ENCODE measurements around the gene PSMD1. TPM values are rescaled to one million over a fixed set of nuclear protein-coding genes. Genes with fewer than 3 reads are reported as not detected.

The PSMD1 gene
- total and polyA plus RNA-seq, 5 donors = 35.6 to 88.6 (median 80.3) TPM

GRCh38 chr2:231200805-231201474 is 144.3 kb downstream of the PSMD1 start:
- DNase-seq = no peak
- intact Hi-C loops (cut with DNase I) = no loop called here
- H3K27ac ChIP-seq (ENCODE audit: low read length) = no peak overlapping the region
- no peak overlapping the region for H3K4me3 ChIP-seq (ENCODE audit: low read length)
- ATAC-seq = no peak
- H3K27me3 ChIP-seq (ENCODE audit: control insufficient read depth, insufficient read depth) = no peaks in the 10 kb centered on the region
- no peaks in the 10 kb centered on the region for H3K9me3 ChIP-seq (ENCODE audit: control insufficient read depth, low read length)
- WGBS = 87% methylated on average over 3 of the region's 3 CpGs
- H3K4me1 ChIP-seq (ENCODE audit: control insufficient read depth, insufficient read depth, low read length) = peaks cover 2% of the 10 kb centered on the region

DNA sequence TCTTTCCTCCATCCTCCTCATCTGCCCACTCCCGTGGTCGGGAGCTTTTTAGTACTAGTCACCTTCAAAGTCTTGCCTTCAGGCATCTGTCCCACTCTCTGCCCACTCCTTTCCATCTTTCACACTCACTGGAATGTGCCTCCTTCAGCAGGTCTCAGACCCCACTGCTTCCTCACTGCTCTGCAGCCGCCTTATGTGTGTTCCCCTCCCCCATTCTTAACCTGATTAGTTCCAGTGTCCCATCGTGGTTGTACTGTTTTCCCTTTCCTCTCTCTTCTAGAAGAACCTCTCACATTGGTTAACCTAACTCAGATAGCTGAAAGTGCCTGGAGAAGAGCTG is 144.8 kb downstream of the PSMD1 start:
- H3K9me3 ChIP-seq (ENCODE audit: control insufficient read depth, low read length) = no peaks in the 10 kb centered on the region
- DNase-seq (no peak), ATAC-seq (no peak)
- peaks cover 2% of the 10 kb centered on the region for H3K4me1 ChIP-seq (ENCODE audit: control insufficient read depth, insufficient read depth, low read length)
- 80% methylated on average over 4 of the region's 4 CpGs for WGBS
- H3K27ac ChIP-seq (ENCODE audit: low read length) = no peak overlapping the region
- intact Hi-C loops (cut with DNase I) = no loop called here
- no peaks in the 10 kb centered on the region for H3K27me3 ChIP-seq (ENCODE audit: control insufficient read depth, insufficient read depth)
- no peak overlapping the region for H3K4me3 ChIP-seq (ENCODE audit: low read length)

GRCh38 chr2:231203087-231203486 is 146.4 kb downstream of the PSMD1 start:
- Histone ChIP-seq H3K9me3 (ENCODE audit: control insufficient read depth, low read length) (no peaks in the 10 kb centered on the region), H3K27me3 (ENCODE audit: control insufficient read depth, insufficient read depth) (no peaks in the 10 kb centered on the region)
- intact Hi-C loops (cut with DNase I) = no loop called here

DNA sequence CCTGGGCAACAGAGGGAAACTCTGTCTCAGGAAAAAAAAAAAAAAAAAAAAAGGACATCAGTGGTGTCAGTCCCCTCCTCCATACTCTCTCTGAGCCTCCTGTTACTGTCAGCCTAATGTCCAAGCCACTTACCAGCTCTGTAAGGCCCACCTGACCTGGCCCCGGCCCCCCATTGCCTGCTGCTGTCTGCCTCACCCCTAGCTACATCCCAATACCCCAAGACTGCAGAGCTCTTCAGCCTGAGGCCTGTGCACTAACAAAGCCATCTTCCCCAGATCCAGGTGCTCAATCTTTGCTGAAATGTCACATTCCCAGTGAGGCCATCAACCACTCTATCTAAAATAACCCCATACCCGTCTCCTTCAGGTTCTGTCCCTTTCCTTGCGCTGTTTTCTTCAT is 147.5 kb downstream of the PSMD1 start:
- Histone ChIP-seq H3K4me3 (ENCODE audit: low read length) (no peak overlapping the region), H3K4me1 (ENCODE audit: control insufficient read depth, insufficient read depth, low read length) (peaks cover 2% of the 10 kb centered on the region), H3K9me3 (ENCODE audit: control insufficient read depth, low read length) (no peaks in the 10 kb centered on the region), H3K27me3 (ENCODE audit: control insufficient read depth, insufficient read depth) (no peaks in the 10 kb centered on the region), H3K27ac (ENCODE audit: low read length) (no peak overlapping the region)
- WGBS = 92% methylated on average over 3 of the region's 3 CpGs
- ATAC-seq (no peak), DNase-seq (no peak)
- intact Hi-C loops (cut with DNase I) = no loop called here

More at GRCh38 chr2:231203087-231203486, 146.4 kb downstream of the PSMD1 start:
- ATAC-seq = no peak
- no peak overlapping the region for H3K4me3 ChIP-seq (ENCODE audit: low read length)
- 94% methylated on average over 7 of the region's 7 CpGs for WGBS
- no peak for DNase-seq
- peaks cover 2% of the 10 kb centered on the region for H3K4me1 ChIP-seq (ENCODE audit: control insufficient read depth, insufficient read depth, low read length)
- no peak overlapping the region for H3K27ac ChIP-seq (ENCODE audit: low read length)

DNA sequence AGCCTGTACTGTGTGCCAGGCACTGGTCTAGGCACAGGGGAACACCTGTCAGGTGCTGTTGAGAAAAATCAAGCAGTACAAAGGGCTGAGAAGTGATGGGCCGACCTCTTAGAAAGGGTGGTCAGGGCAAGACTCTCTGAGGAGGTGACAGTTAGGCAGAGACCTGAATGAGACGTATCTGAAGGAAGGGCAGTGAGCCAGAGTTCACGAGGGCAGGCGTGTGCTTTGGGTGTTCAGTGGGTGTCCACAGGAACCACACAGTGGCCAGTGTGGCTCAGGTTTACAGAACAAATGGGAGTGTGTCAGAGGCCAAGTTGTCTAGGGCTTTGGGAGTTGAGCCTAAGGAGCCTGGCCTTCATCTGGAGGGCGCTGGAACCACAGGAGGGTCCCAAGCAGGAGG is 147.9 kb downstream of the PSMD1 start:
- no peaks in the 10 kb centered on the region for H3K9me3 ChIP-seq (ENCODE audit: control insufficient read depth, low read length)
- intact Hi-C loops (cut with DNase I) = no loop called here
- DNase-seq (no peak), ATAC-seq (no peak)
- H3K4me1 ChIP-seq (ENCODE audit: control insufficient read depth, insufficient read depth, low read length) = no peaks in the 10 kb centered on the region
- no peak overlapping the region for H3K27ac ChIP-seq (ENCODE audit: low read length)
- 92% methylated on average over 5 of the region's 5 CpGs for WGBS
- no peaks in the 10 kb centered on the region for H3K27me3 ChIP-seq (ENCODE audit: control insufficient read depth, insufficient read depth)
- no peak overlapping the region for H3K4me3 ChIP-seq (ENCODE audit: low read length)

GRCh38 chr2:231207734-231208133 is 151.1 kb downstream of the PSMD1 start:
- ATAC-seq (no peak), DNase-seq (no peak)
- H3K9me3 ChIP-seq (ENCODE audit: control insufficient read depth, low read length) = no peaks in the 10 kb centered on the region
- no peak overlapping the region for H3K4me3 ChIP-seq (ENCODE audit: low read length)
- no peaks in the 10 kb centered on the region for H3K27me3 ChIP-seq (ENCODE audit: control insufficient read depth, insufficient read depth)
- no peak overlapping the region for H3K27ac ChIP-seq (ENCODE audit: low read length)
- intact Hi-C loops (cut with DNase I) = no loop called here
- no peaks in the 10 kb centered on the region for H3K4me1 ChIP-seq (ENCODE audit: control insufficient read depth, insufficient read depth, low read length)
- 79% methylated on average over 4 of the region's 4 CpGs for WGBS

DNA sequence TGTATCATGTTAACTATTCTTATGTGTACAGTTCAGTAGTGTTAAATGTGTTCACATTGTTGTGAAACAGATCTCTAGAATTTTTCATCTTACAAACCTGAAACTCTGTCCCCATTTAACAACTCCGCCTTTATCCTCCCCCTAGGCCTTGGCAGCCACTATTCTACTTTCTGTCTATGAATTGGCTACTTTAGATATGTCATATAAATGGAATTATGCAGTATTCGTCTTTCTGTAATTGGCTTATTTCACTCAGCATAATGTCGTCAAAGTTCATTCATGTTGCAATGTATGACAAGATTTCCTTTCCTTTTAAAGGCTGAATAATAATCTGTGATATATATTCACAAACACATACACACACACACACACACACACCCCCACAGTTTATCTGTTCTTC is 154.1 kb downstream of the PSMD1 start:
- Histone ChIP-seq H3K4me1 (ENCODE audit: control insufficient read depth, insufficient read depth, low read length) (no peaks in the 10 kb centered on the region), H3K4me3 (ENCODE audit: low read length) (no peak overlapping the region), H3K27me3 (ENCODE audit: control insufficient read depth, insufficient read depth) (no peaks in the 10 kb centered on the region), H3K9me3 (ENCODE audit: control insufficient read depth, low read length) (no peaks in the 10 kb centered on the region), H3K27ac (ENCODE audit: low read length) (no peak overlapping the region)
- DNase-seq = no peak
- WGBS = 69% methylated on average over 3 of the region's 3 CpGs
- intact Hi-C loops (cut with DNase I) = no loop called here
- no peak for ATAC-seq

DNA sequence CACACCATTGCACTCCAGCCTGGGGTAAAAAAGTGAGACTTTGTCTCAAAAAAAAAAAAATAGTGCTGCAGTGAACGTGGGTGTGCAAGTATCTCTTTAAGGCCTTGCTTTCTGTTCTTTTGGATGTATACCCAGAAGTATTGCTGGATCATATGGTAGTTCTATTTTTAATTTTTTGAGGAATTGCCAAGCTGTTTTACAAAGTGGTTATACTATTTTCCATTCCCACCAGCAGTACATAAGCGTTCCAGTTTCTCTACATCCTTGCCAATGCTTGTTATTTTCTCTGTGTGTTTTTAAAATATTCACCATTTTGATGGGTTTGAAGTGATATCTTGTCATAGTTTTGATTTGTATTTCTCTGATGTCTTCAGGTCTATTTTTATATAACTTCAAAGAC is 154.8 kb downstream of the PSMD1 start:
- Histone ChIP-seq H3K4me1 (ENCODE audit: control insufficient read depth, insufficient read depth, low read length) (no peaks in the 10 kb centered on the region), H3K27ac (ENCODE audit: low read length) (no peak overlapping the region), H3K27me3 (ENCODE audit: control insufficient read depth, insufficient read depth) (no peaks in the 10 kb centered on the region), H3K4me3 (ENCODE audit: low read length) (no peak overlapping the region), H3K9me3 (ENCODE audit: control insufficient read depth, low read length) (no peaks in the 10 kb centered on the region)
- 53% methylated on average over 2 of the region's 2 CpGs for WGBS
- ATAC-seq (no peak), DNase-seq (no peak)
- intact Hi-C loops (cut with DNase I) = no loop called here

DNA sequence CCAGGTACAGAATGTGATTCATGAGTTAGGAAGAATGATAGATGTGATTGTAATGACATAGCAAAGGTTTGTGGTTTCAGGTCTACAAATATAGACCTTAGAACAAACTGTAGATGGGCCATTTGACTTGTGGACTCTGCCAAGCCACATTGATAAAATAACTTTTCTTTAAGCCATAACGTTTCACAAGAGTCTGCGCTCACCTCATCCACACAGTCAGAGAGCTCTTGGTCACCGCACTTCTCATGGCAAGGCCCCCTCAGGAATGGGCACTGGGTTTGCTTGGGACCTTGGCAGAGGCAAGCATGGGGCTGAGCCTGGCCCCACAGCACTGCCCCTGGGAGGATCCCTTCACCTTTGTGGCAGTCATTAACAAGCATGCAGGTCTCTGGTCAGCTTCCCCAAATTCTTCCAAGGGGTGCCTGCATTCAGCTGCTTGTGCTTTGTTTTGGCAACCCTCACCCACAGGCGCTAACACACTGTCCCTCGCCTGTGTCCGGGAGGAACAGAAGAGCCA is 155.7 kb downstream of the PSMD1 start:
- ATAC-seq (no peak), DNase-seq (no peak)
- no peak overlapping the region for H3K27ac ChIP-seq (ENCODE audit: low read length)
- intact Hi-C loops (cut with DNase I) = no loop called here
- no peak overlapping the region for H3K4me3 ChIP-seq (ENCODE audit: low read length)
- WGBS = 86% methylated on average over 6 of the region's 6 CpGs
- no peaks in the 10 kb centered on the region for H3K4me1 ChIP-seq (ENCODE audit: control insufficient read depth, insufficient read depth, low read length)
- H3K27me3 ChIP-seq (ENCODE audit: control insufficient read depth, insufficient read depth) = no peaks in the 10 kb centered on the region
- no peaks in the 10 kb centered on the region for H3K9me3 ChIP-seq (ENCODE audit: control insufficient read depth, low read length)

GRCh38 chr2:231213931-231214642 is 157.4 kb downstream of the PSMD1 start:
- no peak overlapping the region for H3K27ac ChIP-seq (ENCODE audit: low read length)
- WGBS = 92% methylated on average over 6 of the region's 6 CpGs
- DNase-seq = no peak

DNA sequence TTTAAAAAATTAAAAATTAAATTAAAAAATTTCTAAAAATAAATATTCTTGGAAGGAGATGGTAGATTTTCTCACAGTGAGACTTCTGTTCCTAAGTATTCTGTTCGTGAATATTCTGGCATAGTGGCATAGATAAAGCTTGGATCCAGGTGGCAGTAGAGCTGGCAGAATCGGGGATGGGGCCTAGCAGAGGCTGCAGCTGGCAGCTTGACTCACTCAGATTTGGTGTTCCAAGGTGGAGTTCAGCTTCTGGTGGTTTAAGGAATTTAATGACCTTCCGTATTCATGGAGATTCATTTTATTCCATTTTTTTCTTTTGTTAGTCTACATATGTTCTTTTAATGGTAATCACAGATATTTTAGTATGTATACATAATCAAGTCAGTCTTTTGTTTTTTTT is 161.7 kb downstream of the PSMD1 start:
- no peak overlapping the region for H3K27ac ChIP-seq (ENCODE audit: low read length)
- no peak for DNase-seq
- H3K27me3 ChIP-seq (ENCODE audit: control insufficient read depth, insufficient read depth) = no peaks in the 10 kb centered on the region
- WGBS = 82% methylated on average over 3 of the region's 3 CpGs
- ATAC-seq = no peak
- H3K9me3 ChIP-seq (ENCODE audit: control insufficient read depth, low read length) = no peaks in the 10 kb centered on the region
- intact Hi-C loops (cut with DNase I) = no loop called here
- no peaks in the 10 kb centered on the region for H3K4me1 ChIP-seq (ENCODE audit: control insufficient read depth, insufficient read depth, low read length)
- H3K4me3 ChIP-seq (ENCODE audit: low read length) = no peak overlapping the region

More at GRCh38 chr2:231213931-231214642, 157.4 kb downstream of the PSMD1 start:
- H3K4me3 ChIP-seq (ENCODE audit: low read length) = no peak overlapping the region
- no peaks in the 10 kb centered on the region for H3K4me1 ChIP-seq (ENCODE audit: control insufficient read depth, insufficient read depth, low read length)
- H3K9me3 ChIP-seq (ENCODE audit: control insufficient read depth, low read length) = no peaks in the 10 kb centered on the region
- no peak for ATAC-seq
- intact Hi-C loops (cut with DNase I) = no loop called here
- no peaks in the 10 kb centered on the region for H3K27me3 ChIP-seq (ENCODE audit: control insufficient read depth, insufficient read depth)
